ENCODE measurements around the gene PTPN23. TPM values are rescaled to one million over a fixed set of nuclear protein-coding genes. Genes with fewer than 3 reads are reported as not detected.
"Not testable (repeated sequence)": the region's sequence is repeated elsewhere in the genome, so short reads cannot be mapped to it uniquely, and the experiment has no call there.

PTPN23 gene
- total and polyA plus RNA-seq, 12 donors: 9.2 to 23.4 (median 19.6) TPM

DNA sequence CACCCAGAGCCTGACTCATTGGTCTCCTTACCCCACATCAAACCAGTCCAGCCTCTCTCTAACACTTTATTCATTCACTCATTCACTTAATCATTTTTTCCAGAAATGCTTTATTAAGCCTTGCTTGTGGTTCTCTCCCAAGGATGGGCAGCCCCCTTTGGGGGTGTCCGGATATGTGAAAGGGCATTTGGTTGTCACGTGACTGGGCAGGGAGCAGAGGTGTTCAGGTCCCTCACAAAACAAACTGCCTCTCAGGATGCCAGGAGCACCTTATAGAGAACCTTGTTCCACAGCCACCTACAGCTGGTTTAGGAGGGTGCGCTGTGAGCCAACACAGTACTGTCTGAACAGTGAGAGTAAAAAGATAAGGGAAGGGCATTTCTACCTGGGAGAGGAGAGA lies 25.8 kb upstream of the PTPN23 start:
- no peak for DNase-seq

DNA sequence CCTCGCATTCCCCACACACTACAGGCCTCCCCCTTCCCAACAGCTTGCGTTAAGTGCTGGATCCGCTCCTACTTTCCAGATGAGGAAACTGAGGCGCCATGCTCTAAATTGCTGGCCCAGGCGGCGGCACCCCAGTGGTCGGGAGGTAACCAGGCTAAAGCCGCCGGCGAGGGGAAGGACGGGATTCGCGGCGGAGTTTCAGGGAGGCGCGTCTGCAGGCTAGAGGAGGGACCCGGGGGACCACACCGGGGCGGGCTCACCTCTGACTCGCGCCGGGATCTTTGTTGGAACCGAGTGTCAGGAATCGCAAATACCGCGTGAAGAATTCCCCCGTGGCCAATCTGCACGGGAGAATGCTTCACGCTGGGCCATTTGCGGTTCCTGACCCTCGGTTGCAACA lies 24.6 kb upstream of the PTPN23 start:
- no peaks in the 10 kb centered on the region for H3K27me3 ChIP-seq
- H3K4me3 ChIP-seq: no peak overlapping the region
- intact Hi-C loops (cut with DNase I): no loop called here
- no peaks in the 10 kb centered on the region for H3K4me1 ChIP-seq
- DNase-seq (no peak), ATAC-seq (no peak)
- peaks cover 0 to 34% (median 9%) of the 10 kb centered on the region in 11 donors for H3K9me3 ChIP-seq
- WGBS, 2 donors: 88 to 93% methylated on average over 31 of the region's 31 CpGs
- TF ChIP-seq, protein P1, sequence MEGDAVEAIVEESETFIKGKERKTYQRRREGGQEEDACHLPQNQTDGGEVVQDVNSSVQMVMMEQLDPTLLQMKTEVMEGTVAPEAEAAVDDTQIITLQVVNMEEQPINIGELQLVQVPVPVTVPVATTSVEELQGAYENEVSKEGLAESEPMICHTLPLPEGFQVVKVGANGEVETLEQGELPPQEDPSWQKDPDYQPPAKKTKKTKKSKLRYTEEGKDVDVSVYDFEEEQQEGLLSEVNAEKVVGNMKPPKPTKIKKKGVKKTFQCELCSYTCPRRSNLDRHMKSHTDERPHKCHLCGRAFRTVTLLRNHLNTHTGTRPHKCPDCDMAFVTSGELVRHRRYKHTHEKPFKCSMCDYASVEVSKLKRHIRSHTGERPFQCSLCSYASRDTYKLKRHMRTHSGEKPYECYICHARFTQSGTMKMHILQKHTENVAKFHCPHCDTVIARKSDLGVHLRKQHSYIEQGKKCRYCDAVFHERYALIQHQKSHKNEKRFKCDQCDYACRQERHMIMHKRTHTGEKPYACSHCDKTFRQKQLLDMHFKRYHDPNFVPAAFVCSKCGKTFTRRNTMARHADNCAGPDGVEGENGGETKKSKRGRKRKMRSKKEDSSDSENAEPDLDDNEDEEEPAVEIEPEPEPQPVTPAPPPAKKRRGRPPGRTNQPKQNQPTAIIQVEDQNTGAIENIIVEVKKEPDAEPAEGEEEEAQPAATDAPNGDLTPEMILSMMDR (IDR thresholded peaks at IDR 0.05): no peak
- H3K36me3 ChIP-seq: no peaks in the 10 kb centered on the region
- H3K27ac ChIP-seq: no peak overlapping the region

More for the DNA sequence above, 25.8 kb upstream of the PTPN23 start:
- TF ChIP-seq, protein P1 (IDR thresholded peaks at IDR 0.05): no peak
- Histone ChIP-seq H3K4me1 (no peaks in the 10 kb centered on the region), H3K27me3 (no peaks in the 10 kb centered on the region), H3K36me3 (no peaks in the 10 kb centered on the region), H3K4me3 (no peak overlapping the region), H3K9me3 (peaks cover 0 to 26% (median 9%) of the 10 kb centered on the region in 11 donors), H3K27ac (no peak overlapping the region)
- intact Hi-C loops (cut with DNase I): no loop called here
- ATAC-seq: peak in 1 of 8 donors; percentile 30
- WGBS, 2 donors: 90 to 92% methylated on average over 3 of the region's 3 CpGs

DNA sequence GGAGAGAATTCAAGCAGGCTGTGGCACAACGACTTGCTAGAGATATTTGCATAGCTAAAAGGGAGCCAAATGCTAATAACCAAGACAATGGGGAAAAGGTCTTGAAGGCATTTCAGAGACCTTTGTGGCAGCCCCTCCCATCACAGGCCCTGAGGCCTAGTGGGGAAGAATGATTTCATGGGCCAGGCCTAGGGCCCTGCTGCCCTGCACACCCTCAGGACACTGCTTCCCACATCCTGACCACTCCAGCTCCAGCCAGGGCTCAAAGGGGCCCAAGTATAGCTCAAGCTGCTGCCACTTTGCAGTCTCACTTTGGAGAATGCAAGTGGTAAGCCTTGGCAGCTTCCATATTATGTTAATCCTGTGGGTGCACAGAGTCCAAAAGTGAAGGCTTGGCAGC lies 21.5 kb upstream of the PTPN23 start:
- H3K9me3 ChIP-seq: peaks cover 0 to 34% (median 9%) of the 10 kb centered on the region in 11 donors
- H3K4me3 ChIP-seq: no peak overlapping the region
- ATAC-seq (no peak), DNase-seq (no peak)
- WGBS, 2 donors: 71 to 79% methylated on average over 1 of the region's 1 CpG
- no peak overlapping the region for H3K27ac ChIP-seq
- no peaks in the 10 kb centered on the region for H3K27me3 ChIP-seq
- H3K4me1 ChIP-seq: peaks cover 0 to 14% (median 0%) of the 10 kb centered on the region in 9 donors
- H3K36me3 ChIP-seq: no peaks in the 10 kb centered on the region
- intact Hi-C loops (cut with DNase I): no loop called here
- TF ChIP-seq, protein P1 (IDR thresholded peaks at IDR 0.05): no peak

DNA sequence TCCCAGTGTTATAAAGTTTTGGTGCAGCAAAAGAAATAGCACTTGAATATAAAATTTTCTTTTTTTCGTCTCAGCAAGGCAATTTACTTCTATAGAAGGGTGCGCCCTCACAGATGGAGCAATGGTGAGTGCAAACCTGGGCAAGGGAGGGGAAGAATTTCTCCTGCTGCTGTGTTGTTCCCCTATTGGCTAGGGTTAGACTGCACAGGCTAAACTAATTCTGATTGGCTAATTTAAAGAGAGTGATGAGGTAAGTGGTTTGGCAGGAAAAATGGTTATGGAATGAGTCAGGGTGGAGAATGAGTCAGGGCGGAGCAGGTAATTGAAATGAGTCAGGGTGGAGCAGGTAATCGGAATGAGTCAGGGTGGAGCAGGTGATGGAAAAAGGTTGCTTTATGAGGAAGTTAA lies 20.7 kb upstream of the PTPN23 start:
- 94 to 95% methylated on average over 4 of the region's 4 CpGs for WGBS, 2 donors
- ATAC-seq; H3K27me3 ChIP-seq; H3K4me3 ChIP-seq; H3K27ac ChIP-seq; H3K36me3 ChIP-seq; intact Hi-C loops (cut with DNase I); DNase-seq: not testable (repeated sequence)
- H3K4me1 ChIP-seq: peaks cover 0 to 14% (median 0%) of the 10 kb centered on the region in 9 donors
- H3K9me3 ChIP-seq: peaks cover 0 to 34% (median 9%) of the 10 kb centered on the region in 11 donors

DNA sequence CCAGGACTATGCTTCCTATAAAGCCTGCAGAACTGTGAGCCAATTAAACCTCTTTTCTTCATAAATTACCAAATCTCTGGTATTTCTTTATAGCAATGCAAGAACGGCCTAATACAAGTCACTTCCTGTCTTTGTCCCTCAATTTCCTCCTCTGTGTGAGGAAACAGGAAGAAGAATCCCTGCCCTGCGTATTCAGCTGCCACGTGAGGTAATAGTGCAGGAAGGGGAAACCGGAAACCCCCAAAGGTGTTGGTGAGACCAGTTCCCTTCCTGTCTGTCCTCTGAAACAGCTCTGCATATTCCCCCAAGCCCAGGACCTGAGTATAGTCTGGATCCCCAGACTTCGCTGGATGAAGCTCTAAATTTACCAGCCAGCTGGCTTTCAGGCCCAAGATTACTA lies 18.1 kb upstream of the PTPN23 start:
- Histone ChIP-seq H3K27me3 (no peaks in the 10 kb centered on the region), H3K36me3 (no peaks in the 10 kb centered on the region), H3K9me3 (peaks cover 0 to 31% (median 9%) of the 10 kb centered on the region in 11 donors), H3K27ac (peak overlapping the region in 8 of 10 donors; percentile 26 to 77 (median 60)), H3K4me1 (peaks cover 0 to 24% (median 8%) of the 10 kb centered on the region in 9 donors), H3K4me3 (no peak overlapping the region)
- peak in 1 of 2 donors; percentile 24 for DNase-seq
- peak; percentile 23 to 91 (median 66) for ATAC-seq
- 58 to 73% methylated on average over 5 of the region's 5 CpGs for WGBS, 2 donors
- TF ChIP-seq, protein P1 (IDR thresholded peaks at IDR 0.05): no peak
- intact Hi-C loops (cut with DNase I): no loop called here
